GM12892 (cell line): ENCODE measurements around the gene IQCE.

ENCODE experiments used
- DNase-seq: peaks from one replicate; pipeline ENCODE4 v3.0.0; 2011; ENCODE audit not compliant: insufficient read length
- FAIRE-seq: peaks from 2 replicates; lab custom pipeline; 2011; peaks lifted over from hg19 to GRCh38; lab: Jason Lieb, UNC
- POLR2A ChIP-seq: IDR thresholded peaks from 2 replicates; pipeline ENCODE4 v1.6.1; 2011; ENCODE audit warnings: low read depth, low read length, control low read depth
- POLR2AphosphoS5 ChIP-seq: IDR thresholded peaks from 2 replicates; pipeline ENCODE4 v1.6.1; 2011; ENCODE audit warnings: low read depth, low read length, control low read depth
- TAF1 ChIP-seq: IDR thresholded peaks from 2 replicates; pipeline ENCODE4 v1.6.1; 2011; ENCODE audit warnings: low read depth, mild to moderate bottlenecking, control low read depth, low read length, borderline replicate concordance

Gene IQCE

GRCh38 chr7:2614631-2615330, 56.0 kb downstream of the IQCE start:
- DNase-seq, result no peak
- FAIRE-seq, result no peak
- no peak for TF ChIP-seq TAF1

GRCh38 chr7:2616387-2617324, 57.9 kb downstream of the IQCE start:
- FAIRE-seq (no peak), DNase-seq (no peak)
- TF ChIP-seq POLR2AphosphoS5 (no peak), POLR2A (no peak), TAF1 (no peak)

- DNase-seq (no peak), FAIRE-seq (no peak)
- no peak for TF ChIP-seq POLR2AphosphoS5
- no peak for TF ChIP-seq TAF1
- no peak for TF ChIP-seq POLR2A
Observed at GRCh38 chr7:2617325-2617905, 58.6 kb downstream of the IQCE start.

- TF ChIP-seq TAF1 (no peak), POLR2A (no peak), POLR2AphosphoS5 (no peak)
- DNase-seq (no peak), FAIRE-seq (no peak)
Observed at GRCh38 chr7:2619116-2619515, 60.3 kb downstream of the IQCE start.

GRCh38 chr7:2621061-2621828, 62.5 kb downstream of the IQCE start:
- no peak for DNase-seq
- no peak for FAIRE-seq
- TF ChIP-seq POLR2AphosphoS5, result no peak
- no peak for TF ChIP-seq POLR2A
- TF ChIP-seq TAF1, result no peak

- FAIRE-seq (no peak), DNase-seq (no peak)
- no peak for TF ChIP-seq POLR2AphosphoS5
- TF ChIP-seq POLR2A, result no peak
- no peak for TF ChIP-seq TAF1
Observed at GRCh38 chr7:2621948-2622640, 63.3 kb downstream of the IQCE start.

- TF ChIP-seq TAF1, result no peak
- no peak for TF ChIP-seq POLR2A
- TF ChIP-seq POLR2AphosphoS5, result no peak
- DNase-seq, result no peak
- FAIRE-seq, result no peak
Observed at GRCh38 chr7:2622869-2623697, 64.3 kb downstream of the IQCE start.

GRCh38 chr7:2623698-2624014, 64.9 kb downstream of the IQCE start:
- FAIRE-seq (no peak), DNase-seq (no peak)
- TF ChIP-seq TAF1, result no peak
- TF ChIP-seq POLR2AphosphoS5, result no peak

- no peak for TF ChIP-seq TAF1
- no peak for TF ChIP-seq POLR2A
- FAIRE-seq (no peak), DNase-seq (no peak)
Observed at GRCh38 chr7:2624293-2624886, 65.6 kb downstream of the IQCE start.

GRCh38 chr7:2626498-2627117, 67.8 kb downstream of the IQCE start:
- FAIRE-seq (no peak), DNase-seq (no peak)
- no peak for TF ChIP-seq TAF1
- TF ChIP-seq POLR2A, result no peak
- TF ChIP-seq POLR2AphosphoS5, result no peak
